Measurements from ENCODE around the gene CDK19. TPM values are rescaled to one million over a fixed set of nuclear protein-coding genes. Genes with fewer than 3 reads are reported as not detected.

Gene CDK19
- total and polyA plus RNA-seq, 2 of the 13 experiments (the other 11 are each of a cell fraction or from before 2014, with no cell fraction given), result 13.4 to 27.0 TPM

GRCh38 chr6:110738899-110739365, 76.3 kb downstream of the CDK19 start (continued):
- TF ChIP-seq ZNF225 (CRISPR knock-in tag; IDR thresholded peaks at IDR 0.05) (no peak), ZNF136 (CRISPR knock-in tag; IDR thresholded peaks at IDR 0.05; ENCODE audit: low read depth) (no peak), SYNCRIP (IDR thresholded peaks at IDR 0.05; ENCODE audit: insufficient read depth, low read depth, low read length) (no peak), RCOR2 (CRISPR knock-in tag; IDR thresholded peaks at IDR 0.05) (peak; percentile 55; the same call in 1 of the 2 replicates), PBX2 (CRISPR knock-in tag; IDR thresholded peaks at IDR 0.05) (no peak), RFXANK (CRISPR knock-in tag; IDR thresholded peaks at IDR 0.05) (no peak), XRCC5 (optimal IDR thresholded peaks at IDR 0.05; ENCODE audit: low read length) (no peak), SMC3 (IDR thresholded peaks at IDR 0.05; ENCODE audit: low read length) (no peak), KLF6 (CRISPR knock-in tag; IDR thresholded peaks at IDR 0.05) (no peak), ZNF274 (CRISPR knock-in tag; IDR thresholded peaks at IDR 0.05) (no peak), MIER3 (CRISPR knock-in tag; IDR thresholded peaks at IDR 0.05; ENCODE audit: borderline replicate concordance) (no peak), ZNF773 (CRISPR knock-in tag; IDR thresholded peaks at IDR 0.05; ENCODE audit: borderline replicate concordance) (no peak), U2AF1 (optimal IDR thresholded peaks at IDR 0.05; ENCODE audit: low read depth, low read length) (no peak), SRY (CRISPR knock-in tag; IDR thresholded peaks at IDR 0.05) (no peak), ISX (CRISPR knock-in tag; conservative IDR thresholded peaks at IDR 0.05) (no peak), REPIN1 (CRISPR knock-in tag; IDR thresholded peaks at IDR 0.05; ENCODE audit: borderline replicate concordance, low read depth) (no peak), ZNF607 (CRISPR knock-in tag; IDR thresholded peaks at IDR 0.05; ENCODE audit: borderline replicate concordance) (no peak), ARHGAP35 (CRISPR knock-in tag; IDR thresholded peaks at IDR 0.05; ENCODE audit: borderline replicate concordance) (no peak; the same call in 1 of the 2 replicates), PCBP1 (IDR thresholded peaks at IDR 0.05; ENCODE audit: borderline replicate concordance, low read depth, low read length) (no peak), HOXA5 (CRISPR knock-in tag; IDR thresholded peaks at IDR 0.05) (peak; percentile 37; the same call in 1 of the 2 replicates), CC2D1A (CRISPR knock-in tag; IDR thresholded peaks at IDR 0.05) (no peak), SP1 (IDR thresholded peaks at IDR 0.05) (no peak), SP1 (CRISPR knock-in tag; IDR thresholded peaks at IDR 0.05) (no peak), IKZF4 (CRISPR knock-in tag; IDR thresholded peaks at IDR 0.05; ENCODE audit: borderline replicate concordance, low read depth, not compliant biosample characterization) (no peak), ATM (IDR thresholded peaks at IDR 0.05; ENCODE audit: borderline replicate concordance) (no peak), ZNF597 (CRISPR knock-in tag; IDR thresholded peaks at IDR 0.05) (no peak), MAX (IDR thresholded peaks at IDR 0.05) (peak; percentile 83), ZNF280D (CRISPR knock-in tag; IDR thresholded peaks at IDR 0.05) (no peak; the same call in 1 of the 2 replicates), ZKSCAN8 (CRISPR knock-in tag; IDR thresholded peaks at IDR 0.05; ENCODE audit: borderline replicate concordance) (no peak)

Data from HepG2 (cell line).